Measurements from ENCODE around the gene TRPM4.

DNA sequence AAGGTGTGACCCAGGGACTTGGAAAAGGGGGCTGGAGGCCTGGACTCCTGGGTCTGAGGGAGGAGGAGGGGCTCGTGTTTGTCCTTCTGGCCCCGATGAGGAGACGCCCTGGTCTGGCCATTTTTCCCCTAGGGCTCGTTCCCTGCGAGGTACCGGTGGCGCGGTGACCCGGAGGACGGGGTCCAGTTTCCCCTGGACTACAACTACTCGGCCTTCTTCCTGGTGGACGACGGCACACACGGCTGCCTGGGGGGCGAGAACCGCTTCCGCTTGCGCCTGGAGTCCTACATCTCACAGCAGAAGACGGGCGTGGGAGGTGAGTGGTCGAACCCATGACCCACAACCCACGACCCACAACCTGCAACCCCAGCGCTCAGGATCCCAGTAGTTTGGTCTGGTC, 10.8 kb downstream of the TRPM4 start:
- TF ChIP-seq POLR2AphosphoS5 (IDR thresholded peaks at IDR 0.05; ENCODE audit: low read depth, low read length) (no peak), SIN3A (IDR thresholded peaks at IDR 0.05; ENCODE audit: borderline replicate concordance, insufficient read depth, low read length) (no peak), TAF1 (IDR thresholded peaks at IDR 0.05; ENCODE audit: borderline replicate concordance, insufficient read depth, low read length) (no peak)
- TF ChIP-seq, protein P1, sequence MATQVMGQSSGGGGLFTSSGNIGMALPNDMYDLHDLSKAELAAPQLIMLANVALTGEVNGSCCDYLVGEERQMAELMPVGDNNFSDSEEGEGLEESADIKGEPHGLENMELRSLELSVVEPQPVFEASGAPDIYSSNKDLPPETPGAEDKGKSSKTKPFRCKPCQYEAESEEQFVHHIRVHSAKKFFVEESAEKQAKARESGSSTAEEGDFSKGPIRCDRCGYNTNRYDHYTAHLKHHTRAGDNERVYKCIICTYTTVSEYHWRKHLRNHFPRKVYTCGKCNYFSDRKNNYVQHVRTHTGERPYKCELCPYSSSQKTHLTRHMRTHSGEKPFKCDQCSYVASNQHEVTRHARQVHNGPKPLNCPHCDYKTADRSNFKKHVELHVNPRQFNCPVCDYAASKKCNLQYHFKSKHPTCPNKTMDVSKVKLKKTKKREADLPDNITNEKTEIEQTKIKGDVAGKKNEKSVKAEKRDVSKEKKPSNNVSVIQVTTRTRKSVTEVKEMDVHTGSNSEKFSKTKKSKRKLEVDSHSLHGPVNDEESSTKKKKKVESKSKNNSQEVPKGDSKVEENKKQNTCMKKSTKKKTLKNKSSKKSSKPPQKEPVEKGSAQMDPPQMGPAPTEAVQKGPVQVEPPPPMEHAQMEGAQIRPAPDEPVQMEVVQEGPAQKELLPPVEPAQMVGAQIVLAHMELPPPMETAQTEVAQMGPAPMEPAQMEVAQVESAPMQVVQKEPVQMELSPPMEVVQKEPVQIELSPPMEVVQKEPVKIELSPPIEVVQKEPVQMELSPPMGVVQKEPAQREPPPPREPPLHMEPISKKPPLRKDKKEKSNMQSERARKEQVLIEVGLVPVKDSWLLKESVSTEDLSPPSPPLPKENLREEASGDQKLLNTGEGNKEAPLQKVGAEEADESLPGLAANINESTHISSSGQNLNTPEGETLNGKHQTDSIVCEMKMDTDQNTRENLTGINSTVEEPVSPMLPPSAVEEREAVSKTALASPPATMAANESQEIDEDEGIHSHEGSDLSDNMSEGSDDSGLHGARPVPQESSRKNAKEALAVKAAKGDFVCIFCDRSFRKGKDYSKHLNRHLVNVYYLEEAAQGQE (IDR thresholded peaks at IDR 0.05; ENCODE audit: insufficient read depth in 1 of 2, low read depth in 2 of 2, low read length in 2 of 2) = no peak
